ENCODE results near the gene AGPS.

DNA sequence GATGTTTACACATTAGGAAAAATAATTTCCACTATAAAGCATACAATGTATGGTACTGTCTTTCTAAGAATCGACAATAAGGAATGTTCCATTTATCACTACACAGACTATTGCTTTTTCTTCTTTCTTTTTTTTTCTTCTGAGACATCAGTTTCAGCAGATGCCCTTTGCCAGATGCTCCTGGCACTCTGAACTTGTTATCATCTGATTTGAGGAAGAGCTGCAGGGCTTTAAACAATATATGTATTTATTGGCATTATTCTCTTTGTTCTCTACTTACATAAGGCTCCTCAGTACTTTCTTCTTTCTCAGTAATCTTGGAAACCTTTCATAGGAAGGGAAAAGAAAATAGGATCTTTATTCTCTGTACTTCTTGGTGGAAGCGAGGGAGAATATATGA, 45.0 kb upstream of the AGPS start:
- TF ChIP-seq, protein P1, sequence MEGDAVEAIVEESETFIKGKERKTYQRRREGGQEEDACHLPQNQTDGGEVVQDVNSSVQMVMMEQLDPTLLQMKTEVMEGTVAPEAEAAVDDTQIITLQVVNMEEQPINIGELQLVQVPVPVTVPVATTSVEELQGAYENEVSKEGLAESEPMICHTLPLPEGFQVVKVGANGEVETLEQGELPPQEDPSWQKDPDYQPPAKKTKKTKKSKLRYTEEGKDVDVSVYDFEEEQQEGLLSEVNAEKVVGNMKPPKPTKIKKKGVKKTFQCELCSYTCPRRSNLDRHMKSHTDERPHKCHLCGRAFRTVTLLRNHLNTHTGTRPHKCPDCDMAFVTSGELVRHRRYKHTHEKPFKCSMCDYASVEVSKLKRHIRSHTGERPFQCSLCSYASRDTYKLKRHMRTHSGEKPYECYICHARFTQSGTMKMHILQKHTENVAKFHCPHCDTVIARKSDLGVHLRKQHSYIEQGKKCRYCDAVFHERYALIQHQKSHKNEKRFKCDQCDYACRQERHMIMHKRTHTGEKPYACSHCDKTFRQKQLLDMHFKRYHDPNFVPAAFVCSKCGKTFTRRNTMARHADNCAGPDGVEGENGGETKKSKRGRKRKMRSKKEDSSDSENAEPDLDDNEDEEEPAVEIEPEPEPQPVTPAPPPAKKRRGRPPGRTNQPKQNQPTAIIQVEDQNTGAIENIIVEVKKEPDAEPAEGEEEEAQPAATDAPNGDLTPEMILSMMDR (IDR thresholded peaks at IDR 0.05): no peak
- no peak for TF ChIP-seq POLR2A (IDR thresholded peaks at IDR 0.05)

Data from heart left ventricle (tissue), 13 donors.